ENCODE results near the gene ACTG1. TPM values are rescaled to one million over a fixed set of nuclear protein-coding genes. Genes with fewer than 3 reads are reported as not detected.

ACTG1 gene
- total and polyA plus RNA-seq, 9 of the 15 experiments (the other 6 are each of a cell fraction or from before 2014, with no cell fraction given), result 224 to 1,775 (median 568) TPM

GRCh38 chr17:81511804-81512561 is 616 bp downstream of the ACTG1 start (continued):
- peak; percentile 65 for TF ChIP-seq TFAP4 (CRISPR knock-in tag; IDR thresholded peaks at IDR 0.05; ENCODE audit: borderline replicate concordance)
- 0 out of 2 replicates have a peak, but pooled peaks have one; percentile 5 for TF ChIP-seq SAFB (IDR thresholded peaks at IDR 0.05; ENCODE audit: borderline replicate concordance, low read depth, low read length)
- peak; percentile 97 for TF ChIP-seq RBM14 (IDR thresholded peaks at IDR 0.05; ENCODE audit: borderline replicate concordance, insufficient read depth, low read depth, low read length)
- TF ChIP-seq TBL1XR1 (IDR thresholded peaks at IDR 0.05; ENCODE audit: low read length in 2 of 2), result peak in 1 of 2 experiments; percentile 29; a peak in 1 of 4 replicates
- TF ChIP-seq PHB (CRISPR knock-in tag; IDR thresholded peaks at IDR 0.05), result 0 out of 2 replicates have a peak, but pooled peaks have one; percentile 63
- peak; percentile 69 for TF ChIP-seq HNRNPL (IDR thresholded peaks at IDR 0.05; ENCODE audit: low read depth, low read length)
- peak; percentile 87 for TF ChIP-seq SP1 (CRISPR knock-in tag; IDR thresholded peaks at IDR 0.05)
- no peak for TF ChIP-seq U2AF2 (optimal IDR thresholded peaks at IDR 0.05; ENCODE audit: low read depth, low read length)
- TF ChIP-seq TCF15 (CRISPR knock-in tag; IDR thresholded peaks at IDR 0.05), result no peak
- TF ChIP-seq MYNN (IDR thresholded peaks at IDR 0.05), result no peak
- TF ChIP-seq MYNN (CRISPR knock-in tag; IDR thresholded peaks at IDR 0.05), result no peak
- peak; percentile 63 for TF ChIP-seq HNRNPH1 (optimal IDR thresholded peaks at IDR 0.05; ENCODE audit: low read depth, low read length)
- no peak for TF ChIP-seq DACH1 (IDR thresholded peaks at IDR 0.05; ENCODE audit: partially characterized antibody)
- peak; percentile 74 for TF ChIP-seq ATF2 (CRISPR knock-in tag; IDR thresholded peaks at IDR 0.05)
- peak; percentile 45; the same call in 1 of the 2 replicates for TF ChIP-seq E2F4 (CRISPR knock-in tag; IDR thresholded peaks at IDR 0.05; ENCODE audit: low read depth)
- TF ChIP-seq RBM22 (IDR thresholded peaks at IDR 0.05; ENCODE audit: low read depth, low read length, poor library complexity, severe bottlenecking), result peak; percentile 100
- no peak for TF ChIP-seq CBX3 (IDR thresholded peaks at IDR 0.05; ENCODE audit: borderline replicate concordance in 1 of 2, low read length in 2 of 2)
- TF ChIP-seq ZC3H4 (CRISPR knock-in tag; IDR thresholded peaks at IDR 0.05; ENCODE audit: borderline replicate concordance), result peak; percentile 95
- TF ChIP-seq MNT (conservative IDR thresholded peaks at IDR 0.05), result no peak
- TF ChIP-seq MXD1 (CRISPR knock-in tag; IDR thresholded peaks at IDR 0.05; ENCODE audit: borderline replicate concordance, poor library complexity, severe bottlenecking), result no peak
- TF ChIP-seq SIRT6 (IDR thresholded peaks at IDR 0.05; ENCODE audit: low read depth, low read length), result peak; percentile 96

All from K562 (cell line).